Thoracic aorta (tissue), 2 donors: ENCODE results near the gene SAMD1. TPM values are rescaled to one million over a fixed set of nuclear protein-coding genes. Genes with fewer than 3 reads are reported as not detected.

Source experiments
- ATAC-seq: fragments of 150-250 bp; one replicate; pipeline ENCODE4 v1.8.0; 2017; ENCODE audit warnings: low read depth; ENCODE audit not compliant: insufficient number of reproducible peaks, low FRiP score
- DNase-seq: peaks from one replicate; pipeline ENCODE4 v3.0.0-alpha.2; 2020; ENCODE audit warnings: low spot score
- H3K27ac ChIP-seq, 2 donors: fragments of 200-600 bp; sonication (generic); 1 replicate in 1 of 2; 2 replicates in 1 of 2; pipeline ENCODE4 v1.5.1; 2016; ENCODE audit warnings: mild to moderate bottlenecking in 2 of 2, moderate library complexity in 2 of 2
- H3K27me3 ChIP-seq: fragments of 200-600 bp; sonication (generic); replicated peaks from 2 replicates; pipeline ENCODE4 v1.6.0; 2016; ENCODE audit warnings: mild to moderate bottlenecking; ENCODE audit not compliant: insufficient read depth
- H3K36me3 ChIP-seq: fragments of 200-600 bp; sonication (generic); one replicate; pipeline ENCODE4 v1.5.1; 2016
- H3K4me1 ChIP-seq, 2 donors: fragments of 200-600 bp; sonication (generic); 1 replicate in 1 of 2; 2 replicates in 1 of 2; pipeline versions ENCODE4 v1.5.1 to v1.6.0; 2016; ENCODE audit warnings: low read depth in 2 of 2, mild to moderate bottlenecking in 1 of 2; ENCODE audit not compliant: control insufficient read depth in 1 of 2
- H3K4me3 ChIP-seq: fragments of 200-600 bp; sonication (generic); 2 replicates; pipeline ENCODE4 v1.5.1; 2016; ENCODE audit warnings: mild to moderate bottlenecking
- H3K9me3 ChIP-seq: fragments of 200-600 bp; sonication (generic); 2 replicates; pipeline ENCODE4 v1.5.1; 2016
- total RNA-seq, 2 donors: library from RNA; depleted of rRNA; stranded (reverse); fragments of >200 nt; gene quantifications; one replicate each; pipeline versions ENCODE4 v1.1.0 to v1.2.3, GENCODE V29; 2016
- TF ChIP-seq, protein P1 (sequence below): fragments of 200-600 bp; sonication (generic); IDR thresholded peaks from one replicate; pipeline ENCODE4 v1.5.1; 2019; ENCODE audit warnings: antibody characterized with exemption

The SAMD1 gene
- total RNA-seq, 2 donors from 2014 or later = 8.9 to 27.5 TPM

DNA sequence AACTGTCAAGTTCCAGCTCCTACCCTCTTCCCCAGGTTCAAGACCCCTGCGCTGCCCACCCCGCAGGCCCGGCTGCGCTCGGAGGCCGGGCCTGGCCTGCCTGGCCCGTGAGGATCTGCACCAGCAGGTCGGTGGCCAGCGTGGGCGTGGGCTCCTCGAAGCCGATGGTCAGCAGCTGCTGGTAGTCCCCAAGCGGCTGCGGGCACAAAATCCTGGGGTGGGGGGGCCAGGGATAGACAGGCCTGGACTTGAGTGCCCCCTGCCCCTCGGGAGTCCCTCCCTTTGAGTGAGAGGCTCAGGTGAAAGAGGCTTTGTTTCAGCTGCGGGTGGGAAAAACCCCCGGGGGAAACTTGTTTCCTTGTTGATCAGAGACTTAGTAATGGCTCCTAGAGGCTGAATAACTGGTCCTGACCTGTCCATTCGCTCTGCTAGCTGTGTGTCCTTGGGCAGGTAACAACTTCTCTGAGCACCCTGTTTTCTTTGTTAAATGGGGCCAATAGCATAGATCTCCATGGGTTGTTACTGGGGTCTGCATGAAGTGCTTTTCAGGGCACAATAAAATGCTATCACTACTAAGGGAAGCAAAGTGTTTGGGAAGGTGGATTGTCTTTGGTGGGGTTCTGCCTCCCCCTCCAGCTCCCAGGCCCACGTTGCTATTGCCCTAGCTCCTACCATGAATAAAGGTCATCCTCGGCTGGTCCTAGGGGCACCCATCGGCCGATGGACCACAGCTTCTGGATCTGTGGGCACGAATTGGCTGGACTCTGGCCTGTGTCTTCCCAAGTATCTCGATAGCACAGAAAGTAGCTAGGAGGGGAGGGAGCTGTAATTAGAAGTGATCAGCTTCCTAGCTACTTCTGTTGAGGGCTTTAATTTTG lies 8.5 kb downstream of the SAMD1 start:
- H3K4me3 ChIP-seq = peak overlapping the region; percentile 82
- H3K4me1 ChIP-seq = peaks cover 13 to 24% of the 10 kb centered on the region in 2 donors
- peak; percentile 13 for ATAC-seq
- TF ChIP-seq, protein P1, sequence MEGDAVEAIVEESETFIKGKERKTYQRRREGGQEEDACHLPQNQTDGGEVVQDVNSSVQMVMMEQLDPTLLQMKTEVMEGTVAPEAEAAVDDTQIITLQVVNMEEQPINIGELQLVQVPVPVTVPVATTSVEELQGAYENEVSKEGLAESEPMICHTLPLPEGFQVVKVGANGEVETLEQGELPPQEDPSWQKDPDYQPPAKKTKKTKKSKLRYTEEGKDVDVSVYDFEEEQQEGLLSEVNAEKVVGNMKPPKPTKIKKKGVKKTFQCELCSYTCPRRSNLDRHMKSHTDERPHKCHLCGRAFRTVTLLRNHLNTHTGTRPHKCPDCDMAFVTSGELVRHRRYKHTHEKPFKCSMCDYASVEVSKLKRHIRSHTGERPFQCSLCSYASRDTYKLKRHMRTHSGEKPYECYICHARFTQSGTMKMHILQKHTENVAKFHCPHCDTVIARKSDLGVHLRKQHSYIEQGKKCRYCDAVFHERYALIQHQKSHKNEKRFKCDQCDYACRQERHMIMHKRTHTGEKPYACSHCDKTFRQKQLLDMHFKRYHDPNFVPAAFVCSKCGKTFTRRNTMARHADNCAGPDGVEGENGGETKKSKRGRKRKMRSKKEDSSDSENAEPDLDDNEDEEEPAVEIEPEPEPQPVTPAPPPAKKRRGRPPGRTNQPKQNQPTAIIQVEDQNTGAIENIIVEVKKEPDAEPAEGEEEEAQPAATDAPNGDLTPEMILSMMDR = no peak
- no peaks in the 10 kb centered on the region for H3K36me3 ChIP-seq
- no peaks in the 10 kb centered on the region for H3K27me3 ChIP-seq
- H3K27ac ChIP-seq = peak overlapping the region; percentile 79 to 87
- no peaks in the 10 kb centered on the region for H3K9me3 ChIP-seq
- no peak for DNase-seq

DNA sequence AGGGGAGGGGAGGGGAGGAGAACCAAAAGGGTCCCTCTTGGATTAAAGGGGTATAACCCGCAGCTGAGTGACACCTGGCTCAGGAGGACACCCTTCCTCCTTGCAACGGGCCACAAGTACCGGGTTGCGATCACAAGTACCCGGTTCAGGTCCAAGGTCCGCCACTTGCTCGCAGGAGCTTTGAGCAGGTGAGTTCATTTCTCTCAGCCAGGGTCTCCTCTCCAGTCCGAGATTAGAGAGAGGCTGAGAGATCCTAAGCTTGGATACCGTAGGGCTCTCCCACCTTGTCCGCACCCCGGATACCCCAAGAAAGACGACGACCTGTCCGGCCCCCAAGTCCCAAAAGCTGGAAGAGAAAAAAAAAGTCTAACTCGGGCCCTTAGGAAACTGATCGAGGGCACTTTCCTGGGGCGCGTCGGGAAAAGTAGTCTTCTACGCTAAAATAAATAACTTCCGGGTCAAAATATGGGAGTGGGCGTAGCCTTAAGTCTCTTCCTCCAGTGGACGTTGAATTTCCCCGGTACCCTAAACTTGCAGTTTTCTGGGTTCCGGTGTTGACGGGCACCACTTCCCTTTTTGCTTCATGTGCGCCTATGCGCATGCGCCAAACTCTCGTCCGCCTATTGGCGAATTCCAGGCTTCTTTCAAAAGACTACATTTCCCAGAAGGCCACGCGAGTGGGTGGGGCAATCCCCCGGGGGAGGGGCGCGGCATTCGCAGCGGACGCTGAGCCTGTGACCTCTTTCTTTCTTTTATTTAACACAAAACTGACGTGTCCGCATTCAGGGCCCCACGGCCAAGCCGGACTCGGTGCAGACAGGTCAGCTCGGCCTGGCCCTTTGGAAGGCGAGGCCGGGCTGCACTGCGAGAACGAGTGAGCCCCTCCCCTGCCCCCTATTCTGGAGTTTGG lies 9.4 kb downstream of the SAMD1 start:
- DNase-seq (peak; percentile 89), ATAC-seq (peak; percentile 100)
- Histone ChIP-seq H3K4me1 (peaks cover 13 to 24% of the 10 kb centered on the region in 2 donors), H3K4me3 (peak overlapping the region; percentile 82), H3K27ac (peak overlapping the region; percentile 87 to 91), H3K36me3 (no peaks in the 10 kb centered on the region), H3K9me3 (no peaks in the 10 kb centered on the region), H3K27me3 (no peaks in the 10 kb centered on the region)
- TF ChIP-seq, protein P1 = no peak

DNA sequence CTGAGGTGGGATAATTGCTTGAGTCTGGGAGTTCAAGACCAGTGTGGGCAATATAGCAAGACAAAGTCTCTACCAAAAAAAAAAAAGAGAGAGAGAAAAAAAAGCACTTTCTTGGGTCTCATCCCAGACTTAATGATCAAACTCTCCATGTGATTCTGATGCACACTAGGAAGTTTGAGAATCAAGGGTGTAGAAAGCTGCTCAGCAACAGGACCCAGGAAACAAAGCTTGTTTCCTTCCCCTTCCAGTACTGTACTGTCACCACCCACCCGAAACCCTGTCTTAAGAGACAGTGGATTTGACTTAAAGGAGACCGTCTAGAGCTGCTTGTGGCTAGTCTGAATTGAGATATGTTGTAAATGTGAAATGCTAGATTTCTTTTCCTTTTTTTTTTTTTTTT lies 12.1 kb downstream of the SAMD1 start:
- H3K27ac ChIP-seq = no peak overlapping the region
- H3K36me3 ChIP-seq = no peaks in the 10 kb centered on the region
- TF ChIP-seq, protein P1 = no peak
- ATAC-seq (no peak), DNase-seq (no peak)
- no peaks in the 10 kb centered on the region for H3K9me3 ChIP-seq
- no peaks in the 10 kb centered on the region for H3K27me3 ChIP-seq
- H3K4me1 ChIP-seq = peaks cover 18 to 43% of the 10 kb centered on the region in 2 donors
- no peak overlapping the region for H3K4me3 ChIP-seq

DNA sequence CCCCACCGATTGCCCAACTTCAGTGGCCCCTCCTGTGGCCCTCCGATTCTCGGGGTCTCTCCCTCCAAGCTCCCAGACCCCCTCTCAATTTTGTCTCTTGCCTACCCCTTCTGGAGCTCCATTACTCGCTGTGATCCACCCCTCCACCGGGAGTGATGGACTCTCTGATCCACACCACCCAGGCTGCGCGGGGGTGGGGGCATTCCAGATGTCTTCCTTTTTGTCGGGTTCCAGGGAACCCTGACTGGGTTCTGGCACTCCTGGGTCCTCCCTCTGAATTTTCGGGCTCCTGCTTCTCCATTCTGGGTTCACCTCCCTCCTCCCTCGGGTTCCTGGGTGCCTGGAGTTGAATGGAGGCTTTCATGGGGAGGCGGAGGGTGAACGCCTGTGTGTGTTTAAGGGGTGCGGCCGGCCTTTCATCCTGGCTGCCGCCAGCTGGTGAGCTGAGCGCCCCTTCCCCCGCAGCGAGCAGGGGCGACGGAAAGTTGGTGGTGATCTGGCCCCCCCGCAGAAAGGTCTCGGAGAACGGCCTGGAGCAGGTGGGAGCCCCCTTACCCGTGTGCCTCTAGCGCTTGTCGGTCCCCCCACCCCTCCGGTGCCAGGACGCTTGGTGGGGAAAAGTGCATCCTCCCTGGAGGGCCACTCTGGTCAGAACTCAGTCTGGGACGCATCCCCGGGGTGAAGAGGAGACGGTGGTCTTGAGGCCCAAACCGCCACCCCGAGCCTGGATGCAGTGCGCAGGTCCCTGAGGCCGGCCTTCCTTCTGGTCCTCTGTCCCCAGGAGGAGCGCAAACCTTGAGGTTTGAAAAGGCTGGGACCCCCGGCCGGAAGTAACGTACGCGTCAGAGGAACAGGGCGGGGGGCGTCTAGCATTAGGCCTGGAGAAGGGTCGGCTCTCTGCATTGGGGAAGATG lies 16.4 kb downstream of the SAMD1 start:
- ATAC-seq = no peak
- peak overlapping the region; percentile 92 for H3K4me3 ChIP-seq
- H3K9me3 ChIP-seq = no peaks in the 10 kb centered on the region
- peak overlapping the region; percentile 84 to 95 for H3K27ac ChIP-seq
- TF ChIP-seq, protein P1 = no peak
- DNase-seq = no peak
- no peaks in the 10 kb centered on the region for H3K27me3 ChIP-seq
- peaks cover 6 to 38% of the 10 kb centered on the region in 2 donors for H3K4me1 ChIP-seq
- H3K36me3 ChIP-seq = no peaks in the 10 kb centered on the region
